Bronchial epithelial cell (primary cell): ENCODE measurements around the gene VAV2. TPM values are rescaled to one million over a fixed set of nuclear protein-coding genes. Genes with fewer than 3 reads are reported as not detected.

Experiments used
- DNase-seq: peaks from one replicate; pipeline ENCODE4 v3.0.0-alpha.2; 2010; ENCODE audit warnings: low read depth
- FAIRE-seq: peaks from 2 replicates; lab custom pipeline; 2011; peaks lifted over from hg19 to GRCh38; lab: Jason Lieb, UNC
- H3K27me3 ChIP-seq: 2 replicates; pipeline ENCODE4 v1.5.1; 2011; ENCODE audit warnings: low read length; ENCODE audit not compliant: control insufficient read depth, insufficient read depth
- H3K36me3 ChIP-seq: 2 replicates; pipeline ENCODE4 v1.5.1; 2011; ENCODE audit warnings: low read length; ENCODE audit not compliant: control insufficient read depth, insufficient read depth
- H3K4me3 ChIP-seq: 2 replicates; pipeline ENCODE4 v1.5.1; 2011; ENCODE audit warnings: mild to moderate bottlenecking, low read depth, low read length, control low read depth
- total RNA-seq: library from RNA; depleted of rRNA; stranded (reverse); fragments of >200 nt; gene quantifications from 2 replicates; pipeline ENCODE4 v1.2.1, GENCODE V29; 2014
- TF ChIP-seq, protein P1 (sequence below): IDR thresholded peaks from 2 replicates; pipeline ENCODE4 v1.5.1; 2011; ENCODE audit warnings: mild to moderate bottlenecking, moderate library complexity, low read length, control low read depth, inconsistent platforms; ENCODE audit not compliant: insufficient read depth, severe bottlenecking

Gene VAV2
- total RNA-seq, 1 donor from 2014 or later: 46.6 TPM

DNA sequence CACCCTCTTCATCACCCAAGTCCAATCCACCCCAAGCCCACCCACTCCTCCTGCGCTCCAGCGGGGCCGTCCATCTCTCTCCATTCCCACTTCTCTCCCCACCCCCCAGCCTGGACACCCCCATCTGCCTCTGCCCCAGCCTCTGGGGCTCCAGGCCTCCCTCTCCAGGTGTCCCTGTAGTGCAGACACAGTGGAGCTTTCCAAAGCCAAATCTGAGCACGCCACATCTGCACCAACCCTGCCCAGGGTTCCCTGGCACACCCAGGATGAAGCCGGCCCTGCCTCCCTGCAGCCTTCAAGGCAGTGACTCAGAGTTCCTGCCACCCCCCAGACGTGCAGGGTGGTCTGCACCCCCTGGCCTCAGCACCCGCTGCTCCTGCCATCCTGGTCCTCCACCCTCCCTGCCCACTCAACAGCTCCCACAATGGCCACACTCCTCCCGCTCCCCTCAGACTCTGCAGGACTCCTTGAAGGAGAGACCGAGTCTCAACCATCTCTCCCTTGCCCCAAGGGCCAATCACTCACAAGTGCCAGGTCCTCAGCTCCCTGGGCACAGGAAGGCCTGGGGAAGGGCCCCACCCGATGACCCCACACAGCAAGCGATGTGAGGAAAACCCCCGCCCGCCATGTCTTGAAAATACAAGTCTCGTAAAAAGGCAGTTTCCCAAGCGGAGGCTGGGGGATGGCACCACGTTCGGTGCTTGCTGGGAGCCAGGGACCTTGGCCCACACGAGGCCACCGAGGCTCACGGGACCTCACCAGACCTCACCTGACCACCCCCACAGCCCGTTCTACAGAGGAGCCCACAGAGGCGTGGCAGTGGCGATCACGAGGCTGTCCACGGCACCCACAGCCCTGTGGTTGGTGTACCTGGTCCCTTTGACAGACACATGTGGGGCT is 22.2 kb downstream of the VAV2 start:
- FAIRE-seq: no peak
- DNase-seq: no peak
- Histone ChIP-seq H3K36me3 (peaks cover 1% of the 10 kb centered on the region), H3K4me3 (no peak overlapping the region), H3K27me3 (no peaks in the 10 kb centered on the region)
- TF ChIP-seq, protein P1, sequence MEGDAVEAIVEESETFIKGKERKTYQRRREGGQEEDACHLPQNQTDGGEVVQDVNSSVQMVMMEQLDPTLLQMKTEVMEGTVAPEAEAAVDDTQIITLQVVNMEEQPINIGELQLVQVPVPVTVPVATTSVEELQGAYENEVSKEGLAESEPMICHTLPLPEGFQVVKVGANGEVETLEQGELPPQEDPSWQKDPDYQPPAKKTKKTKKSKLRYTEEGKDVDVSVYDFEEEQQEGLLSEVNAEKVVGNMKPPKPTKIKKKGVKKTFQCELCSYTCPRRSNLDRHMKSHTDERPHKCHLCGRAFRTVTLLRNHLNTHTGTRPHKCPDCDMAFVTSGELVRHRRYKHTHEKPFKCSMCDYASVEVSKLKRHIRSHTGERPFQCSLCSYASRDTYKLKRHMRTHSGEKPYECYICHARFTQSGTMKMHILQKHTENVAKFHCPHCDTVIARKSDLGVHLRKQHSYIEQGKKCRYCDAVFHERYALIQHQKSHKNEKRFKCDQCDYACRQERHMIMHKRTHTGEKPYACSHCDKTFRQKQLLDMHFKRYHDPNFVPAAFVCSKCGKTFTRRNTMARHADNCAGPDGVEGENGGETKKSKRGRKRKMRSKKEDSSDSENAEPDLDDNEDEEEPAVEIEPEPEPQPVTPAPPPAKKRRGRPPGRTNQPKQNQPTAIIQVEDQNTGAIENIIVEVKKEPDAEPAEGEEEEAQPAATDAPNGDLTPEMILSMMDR: no peak

GRCh38 chr9:133968966-133969617 is 23.0 kb downstream of the VAV2 start:
- peak; percentile 52 for FAIRE-seq
- Histone ChIP-seq H3K4me3 (no peak overlapping the region), H3K27me3 (no peaks in the 10 kb centered on the region), H3K36me3 (peaks cover 1% of the 10 kb centered on the region)
- no peak for DNase-seq
- TF ChIP-seq, protein P1: no peak

- peaks cover 1% of the 10 kb centered on the region for H3K36me3 ChIP-seq
- TF ChIP-seq, protein P1: no peak
- FAIRE-seq (no peak), DNase-seq (no peak)
- H3K4me3 ChIP-seq: no peak overlapping the region
- no peaks in the 10 kb centered on the region for H3K27me3 ChIP-seq
These were observed 23.7 kb downstream of the VAV2 start for GRCh38 chr9:133968428-133968827.

- no peak for FAIRE-seq
- H3K36me3 ChIP-seq: no peaks in the 10 kb centered on the region
- no peaks in the 10 kb centered on the region for H3K27me3 ChIP-seq
- TF ChIP-seq, protein P1: no peak
- no peak overlapping the region for H3K4me3 ChIP-seq
- peak; percentile 62 for DNase-seq
These were observed 24.9 kb downstream of the VAV2 start for GRCh38 chr9:133967024-133967741.

DNA sequence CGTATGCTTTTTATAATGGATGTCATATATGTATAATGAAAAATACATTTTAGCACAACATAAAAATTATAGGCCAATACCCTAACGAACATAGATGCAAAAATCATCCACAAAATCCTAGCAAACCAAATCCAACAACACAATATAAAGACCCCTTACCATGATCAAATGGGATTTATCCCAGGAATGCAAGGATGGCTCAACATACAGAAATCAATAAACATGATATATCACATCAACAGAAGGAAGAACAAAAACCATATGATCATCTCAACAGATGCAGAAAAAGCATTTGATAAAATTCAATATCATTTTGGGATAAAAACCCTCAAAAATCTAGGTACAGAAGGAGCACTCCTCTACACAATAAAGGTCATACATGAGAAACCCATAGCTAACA is 27.7 kb downstream of the VAV2 start:
- Histone ChIP-seq H3K36me3 (peaks cover 1% of the 10 kb centered on the region), H3K4me3 (no peak overlapping the region), H3K27me3 (no peaks in the 10 kb centered on the region)
- TF ChIP-seq, protein P1: no peak
- DNase-seq (no peak), FAIRE-seq (no peak)
